ENCODE results near the gene KRT2. TPM values are rescaled to one million over a fixed set of nuclear protein-coding genes. Genes with fewer than 3 reads are reported as not detected.

Gene KRT2
- total and polyA plus RNA-seq, 7 donors = not detected

DNA sequence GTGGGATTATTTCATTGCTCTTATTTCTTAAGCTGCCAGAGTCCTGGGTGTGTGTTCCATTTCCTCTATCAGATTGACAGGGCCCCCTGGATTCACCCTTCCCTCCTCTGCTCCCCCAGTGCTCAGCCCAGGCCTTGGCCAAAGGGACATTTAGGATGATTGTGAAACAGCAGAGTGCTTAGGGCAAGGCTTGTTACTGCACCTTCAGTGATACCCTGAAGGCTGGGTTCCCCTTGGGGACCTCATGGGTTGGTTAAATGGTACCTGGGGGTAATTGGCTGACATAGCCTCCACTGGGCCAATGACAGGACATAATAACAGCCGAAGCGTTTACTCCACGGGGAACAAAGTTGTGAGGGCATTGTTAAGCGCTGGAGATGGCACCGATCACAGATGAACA, 49.5 kb downstream of the KRT2 start:
- no peaks in the 10 kb centered on the region for H3K4me1 ChIP-seq
- no peak overlapping the region for H3K4me3 ChIP-seq
- intact Hi-C loops (cut with DNase I) = no loop called here
- WGBS, 3 donors = 85 to 88% (median 85%) methylated on average over 5 of the region's 5 CpGs
- peaks cover 0 to 26% (median 8%) of the 10 kb centered on the region in 3 donors for H3K27me3 ChIP-seq (ENCODE audit: insufficient read depth in 3 of 3, low read length in 2 of 3)
- DNase-seq (no peak), ATAC-seq (no peak)
- H3K27ac ChIP-seq = no peak overlapping the region
- H3K36me3 ChIP-seq (ENCODE audit: insufficient read depth in 1 of 2, low read depth in 1 of 2) = no peaks in the 10 kb centered on the region
- no peaks in the 10 kb centered on the region for H3K9me3 ChIP-seq
- TF ChIP-seq, protein P1, sequence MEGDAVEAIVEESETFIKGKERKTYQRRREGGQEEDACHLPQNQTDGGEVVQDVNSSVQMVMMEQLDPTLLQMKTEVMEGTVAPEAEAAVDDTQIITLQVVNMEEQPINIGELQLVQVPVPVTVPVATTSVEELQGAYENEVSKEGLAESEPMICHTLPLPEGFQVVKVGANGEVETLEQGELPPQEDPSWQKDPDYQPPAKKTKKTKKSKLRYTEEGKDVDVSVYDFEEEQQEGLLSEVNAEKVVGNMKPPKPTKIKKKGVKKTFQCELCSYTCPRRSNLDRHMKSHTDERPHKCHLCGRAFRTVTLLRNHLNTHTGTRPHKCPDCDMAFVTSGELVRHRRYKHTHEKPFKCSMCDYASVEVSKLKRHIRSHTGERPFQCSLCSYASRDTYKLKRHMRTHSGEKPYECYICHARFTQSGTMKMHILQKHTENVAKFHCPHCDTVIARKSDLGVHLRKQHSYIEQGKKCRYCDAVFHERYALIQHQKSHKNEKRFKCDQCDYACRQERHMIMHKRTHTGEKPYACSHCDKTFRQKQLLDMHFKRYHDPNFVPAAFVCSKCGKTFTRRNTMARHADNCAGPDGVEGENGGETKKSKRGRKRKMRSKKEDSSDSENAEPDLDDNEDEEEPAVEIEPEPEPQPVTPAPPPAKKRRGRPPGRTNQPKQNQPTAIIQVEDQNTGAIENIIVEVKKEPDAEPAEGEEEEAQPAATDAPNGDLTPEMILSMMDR (IDR thresholded peaks at IDR 0.05) = no peak

DNA sequence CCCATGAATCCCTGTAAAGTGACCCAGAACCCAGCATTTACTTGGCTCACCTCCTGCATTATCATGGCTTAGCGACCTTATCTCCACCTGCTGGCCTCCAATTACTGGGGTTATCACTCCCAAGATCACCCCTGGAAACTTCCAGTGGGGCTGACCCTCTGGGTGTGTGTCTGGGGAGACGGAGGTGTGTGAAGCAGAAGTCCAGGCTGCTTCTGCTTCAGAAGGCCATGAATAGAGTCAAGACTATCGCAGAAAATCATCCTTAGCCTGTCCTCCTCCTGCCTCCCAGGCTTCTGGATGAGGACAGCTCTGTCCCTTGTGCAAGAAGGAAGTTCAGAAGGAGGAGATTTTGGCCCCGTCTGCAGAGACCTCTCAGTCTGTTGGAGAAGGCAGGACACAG, 50.3 kb downstream of the KRT2 start:
- TF ChIP-seq, protein P1 (IDR thresholded peaks at IDR 0.05) = no peak
- H3K4me1 ChIP-seq = no peaks in the 10 kb centered on the region
- peaks cover 0 to 29% (median 8%) of the 10 kb centered on the region in 3 donors for H3K27me3 ChIP-seq (ENCODE audit: insufficient read depth in 3 of 3, low read length in 2 of 3)
- H3K9me3 ChIP-seq = no peaks in the 10 kb centered on the region
- H3K36me3 ChIP-seq (ENCODE audit: insufficient read depth in 1 of 2, low read depth in 1 of 2) = no peaks in the 10 kb centered on the region
- H3K27ac ChIP-seq = no peak overlapping the region
- ATAC-seq (no peak), DNase-seq (no peak)
- no peak overlapping the region for H3K4me3 ChIP-seq
- WGBS, 3 donors = 58 to 73% (median 67%) methylated on average over 4 of the region's 4 CpGs
- intact Hi-C loops (cut with DNase I) = no loop called here

DNA sequence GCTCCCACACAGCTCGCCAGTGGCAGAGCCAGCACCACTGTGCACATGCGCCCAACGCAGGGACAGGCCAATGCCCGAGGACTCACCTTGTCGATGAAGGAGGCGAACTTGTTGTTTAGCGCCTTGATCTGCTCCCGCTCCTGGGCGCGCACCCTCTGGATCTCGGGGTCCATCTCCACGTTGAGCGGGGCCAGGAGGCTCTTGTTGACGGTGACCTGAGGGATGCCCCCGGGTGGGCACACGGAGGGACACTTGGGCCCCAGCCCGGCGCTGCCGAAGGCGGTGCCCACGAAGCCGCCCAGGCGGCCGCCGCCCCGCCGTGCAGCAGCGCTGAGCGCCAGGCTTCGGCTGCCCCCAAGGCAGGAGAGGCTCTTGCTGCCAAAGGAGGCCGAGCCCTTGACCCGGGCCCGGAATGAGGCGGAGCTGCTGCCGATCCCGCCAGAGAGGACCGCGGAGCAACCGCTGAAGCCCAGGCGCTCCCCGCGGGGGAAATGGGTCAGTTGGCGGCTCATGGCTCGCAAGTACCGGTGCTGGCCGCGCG, 51.0 kb downstream of the KRT2 start, which contains the start of gene KRT72:
Gene KRT72, minus strand, starts transcription at position 523 of the 541 bp plus-strand sequence. Its CDS starts 11 bp downstream, at position 512.
- no peak for ATAC-seq
- Histone ChIP-seq H3K27me3 (ENCODE audit: insufficient read depth in 3 of 3, low read length in 2 of 3) (peaks cover 0 to 32% (median 8%) of the 10 kb centered on the region in 3 donors), H3K4me3 (no peak within 1 kb of the TSS), H3K4me1 (no peaks in the 10 kb centered on the region), H3K27ac (no peak within 1 kb of the TSS), H3K9me3 (no peaks in the 10 kb centered on the region), H3K36me3 (ENCODE audit: insufficient read depth in 1 of 2, low read depth in 1 of 2) (no peaks in the 10 kb centered on the region)
- WGBS, 3 donors = 18 to 23% (median 21%) methylated on average over 45 to 48 of the region's 48 CpGs
- intact Hi-C loops (cut with DNase I) = no loop called here
- TF ChIP-seq, protein P1 (IDR thresholded peaks at IDR 0.05) = no peak
- no peak for DNase-seq

DNA sequence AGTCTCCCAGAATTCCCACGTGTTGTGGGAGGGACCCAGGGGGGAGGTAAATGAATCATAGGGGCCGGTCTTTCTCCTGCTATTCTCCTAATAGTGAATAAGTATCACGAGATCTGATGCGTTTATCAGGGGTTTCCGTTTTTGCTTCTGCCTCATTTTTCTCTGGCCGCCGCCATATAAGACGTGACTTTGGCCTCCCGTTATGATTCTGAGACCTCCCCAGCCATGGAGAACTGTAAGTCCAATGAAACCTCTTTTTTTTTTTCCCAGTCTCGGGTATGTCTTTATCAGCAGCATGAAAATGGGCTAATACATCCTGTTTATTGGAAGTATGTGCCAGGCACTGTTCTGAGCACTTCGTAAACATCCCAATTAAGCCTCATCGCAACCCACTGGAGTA, 51.5 kb downstream of the KRT2 start:
- 81 to 88% (median 84%) methylated on average over 12 of the region's 12 CpGs for WGBS, 3 donors
- TF ChIP-seq, protein P1 (IDR thresholded peaks at IDR 0.05) = no peak
- H3K36me3 ChIP-seq (ENCODE audit: insufficient read depth in 1 of 2, low read depth in 1 of 2) = no peaks in the 10 kb centered on the region
- H3K4me3 ChIP-seq = no peak overlapping the region
- no peaks in the 10 kb centered on the region for H3K9me3 ChIP-seq
- peaks cover 0 to 32% (median 8%) of the 10 kb centered on the region in 3 donors for H3K27me3 ChIP-seq (ENCODE audit: insufficient read depth in 3 of 3, low read length in 2 of 3)
- intact Hi-C loops (cut with DNase I) = no loop called here
- no peak overlapping the region for H3K27ac ChIP-seq
- H3K4me1 ChIP-seq = no peaks in the 10 kb centered on the region
- DNase-seq (no peak), ATAC-seq (no peak)

DNA sequence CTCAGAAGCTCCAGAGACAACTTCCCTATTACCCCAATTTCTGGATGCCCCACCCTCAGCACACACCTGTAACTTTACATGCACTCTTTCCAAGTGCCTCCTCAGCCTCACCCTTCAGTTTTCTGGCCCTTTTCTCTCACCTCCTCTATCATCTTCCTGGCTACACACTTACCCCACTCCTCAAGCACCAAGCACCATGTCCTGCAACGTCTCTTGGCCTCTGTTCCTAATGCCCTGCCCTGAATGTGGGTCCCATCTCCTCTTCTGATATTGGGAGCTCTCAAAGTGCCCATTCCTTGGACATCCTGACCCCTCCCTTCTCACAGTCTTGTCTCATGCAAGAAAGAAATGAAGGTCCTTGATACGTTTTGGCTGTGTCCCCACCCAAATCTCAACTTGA, 51.9 kb downstream of the KRT2 start:
- intact Hi-C loops (cut with DNase I) = no loop called here
- ATAC-seq (no peak), DNase-seq (no peak)
- H3K27me3 ChIP-seq (ENCODE audit: insufficient read depth in 3 of 3, low read length in 2 of 3) = peaks cover 0 to 32% (median 8%) of the 10 kb centered on the region in 3 donors
- TF ChIP-seq, protein P1 (IDR thresholded peaks at IDR 0.05) = no peak
- H3K9me3 ChIP-seq = no peaks in the 10 kb centered on the region
- WGBS, 3 donors = 49 to 67% (median 61%) methylated on average over 2 of the region's 2 CpGs
- no peaks in the 10 kb centered on the region for H3K36me3 ChIP-seq (ENCODE audit: insufficient read depth in 1 of 2, low read depth in 1 of 2)
- no peaks in the 10 kb centered on the region for H3K4me1 ChIP-seq
- no peak overlapping the region for H3K4me3 ChIP-seq
- H3K27ac ChIP-seq = no peak overlapping the region
